Measurements from ENCODE around the gene FLT3.
"Not testable (repeated sequence)": the region's sequence is repeated elsewhere in the genome, so short reads cannot be mapped to it uniquely, and the experiment has no call there.

The FLT3 gene

DNA sequence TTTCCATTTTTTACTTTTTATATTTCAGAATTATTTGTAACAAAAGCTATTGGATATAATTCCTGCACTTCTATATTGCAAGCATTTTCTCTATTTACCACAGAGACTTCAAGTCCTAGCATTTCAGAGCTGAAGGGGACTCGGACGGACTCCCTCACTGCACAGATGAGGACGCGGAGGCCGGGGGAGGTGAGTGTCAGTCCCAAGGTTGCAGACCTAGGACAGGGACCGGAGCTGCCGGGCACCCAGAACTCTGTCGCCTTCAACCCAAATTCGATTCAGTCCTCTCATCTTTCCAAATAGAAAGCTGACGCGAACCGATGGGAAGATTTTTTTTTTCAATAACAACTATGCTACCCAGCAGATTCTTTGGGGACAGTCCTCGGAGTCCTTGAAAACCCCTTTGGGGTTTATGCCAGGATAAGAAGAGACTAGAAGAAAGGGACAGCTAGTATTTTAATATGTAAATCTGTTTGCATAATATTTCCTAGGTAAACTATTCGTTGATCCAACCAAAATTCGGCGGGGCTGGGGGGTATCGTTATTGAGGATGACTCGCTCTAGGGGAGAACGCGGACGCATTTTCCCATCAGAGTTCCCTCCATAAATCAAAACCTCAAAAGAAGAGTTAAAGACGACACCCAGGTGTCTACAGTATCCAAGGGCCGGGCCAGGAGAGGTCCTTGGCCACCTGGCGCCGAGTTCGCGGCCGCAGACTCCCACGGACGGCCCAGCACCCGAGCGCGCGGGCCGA, 803 bp downstream of the FLT3 start:
- DNase-seq: no peak

DNA sequence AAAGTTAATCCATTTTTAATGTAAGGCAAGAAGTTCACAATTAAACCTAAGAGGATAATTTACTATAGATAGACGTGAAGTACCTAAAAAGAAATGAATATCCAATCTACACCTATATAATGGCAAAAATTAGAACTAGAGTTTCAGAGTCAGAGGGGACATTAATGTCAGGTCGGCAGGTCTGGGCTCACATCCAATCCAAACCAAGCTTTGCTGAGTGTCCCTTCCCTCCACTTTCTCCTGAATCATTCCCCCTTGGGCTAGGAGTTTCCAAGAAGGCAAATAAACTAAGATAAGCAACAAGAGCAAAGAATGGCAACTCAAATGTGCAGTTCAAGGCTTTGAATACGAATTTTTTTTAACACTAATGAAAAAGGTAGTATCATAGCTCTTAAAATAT, 2.9 kb downstream of the FLT3 start:
- no peak for DNase-seq

DNA sequence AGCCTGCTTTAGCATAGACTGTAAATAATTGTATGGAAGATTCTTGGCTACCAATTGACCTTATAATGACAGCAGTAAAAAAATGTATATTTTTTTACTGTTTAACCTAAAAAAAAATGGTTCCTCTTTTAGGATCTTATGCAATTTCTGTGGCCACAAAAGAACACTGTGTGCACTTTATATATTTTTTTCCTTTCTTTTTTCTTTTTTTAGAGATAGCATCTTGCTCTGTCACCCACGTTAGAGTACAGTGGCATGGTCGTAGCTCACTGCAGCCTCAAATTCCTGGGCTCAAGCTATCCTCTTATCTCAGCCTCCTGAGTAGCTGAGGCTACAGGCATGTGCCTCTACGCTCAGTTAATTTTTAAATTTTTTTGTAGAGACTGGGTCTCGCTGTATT, 6.1 kb downstream of the FLT3 start:
- no peak for DNase-seq

DNA sequence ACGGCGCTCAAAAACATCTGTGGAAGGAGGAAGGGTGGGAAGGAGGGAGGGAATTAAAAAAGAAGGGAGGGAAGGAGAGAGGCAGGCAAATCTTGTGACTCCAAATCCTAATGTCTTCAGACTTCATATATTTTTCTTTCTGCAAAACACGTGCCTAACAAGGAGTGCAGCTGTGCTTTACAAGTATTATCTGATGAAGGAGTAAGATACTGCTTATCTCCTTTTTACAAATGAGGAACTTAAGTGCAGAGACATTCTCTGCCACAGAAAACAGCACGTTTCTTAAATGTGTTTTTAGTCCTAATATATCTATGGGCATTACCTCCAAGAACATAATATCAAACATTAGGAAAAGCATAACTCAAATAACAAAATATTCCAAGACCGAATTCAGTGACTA, 6.5 kb downstream of the FLT3 start:
- no peak for DNase-seq

DNA sequence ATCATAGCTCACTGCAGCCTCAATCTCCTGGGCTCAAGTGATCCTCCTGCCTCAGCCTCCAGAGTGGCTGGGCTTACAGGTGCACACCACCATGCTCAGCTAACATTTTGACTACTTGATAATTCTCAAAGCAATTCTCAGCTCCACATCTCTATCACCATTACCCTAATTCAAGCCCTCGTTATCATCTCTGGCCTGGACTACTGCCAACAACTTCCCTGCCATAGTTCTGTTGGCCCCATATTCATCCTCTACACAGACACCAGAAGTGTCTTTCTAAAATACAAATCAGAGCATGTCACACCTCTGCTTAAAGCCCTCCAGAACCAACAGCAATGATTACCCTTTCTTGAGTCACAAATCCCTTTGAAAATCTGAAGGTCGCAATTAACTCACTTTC, 7.9 kb downstream of the FLT3 start:
- DNase-seq: no peak

DNA sequence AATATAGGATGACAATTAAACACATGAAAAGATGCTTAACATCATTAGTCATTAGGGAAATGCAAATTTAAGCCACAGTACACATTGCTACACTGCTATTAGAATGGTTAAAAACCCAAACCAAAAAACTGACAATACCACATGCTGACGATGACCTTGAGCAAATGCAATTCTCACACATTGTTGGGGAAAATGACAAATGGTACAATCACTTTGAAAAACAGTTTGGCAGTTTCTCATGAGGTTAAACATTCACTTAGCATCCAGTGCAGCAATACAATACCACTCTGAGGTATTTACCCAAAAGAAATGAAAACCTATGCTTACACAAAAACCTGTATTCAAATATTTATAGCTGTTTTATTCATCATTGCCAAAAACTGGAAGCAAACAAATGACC, 11.3 kb downstream of the FLT3 start:
- DNase-seq: no peak

DNA sequence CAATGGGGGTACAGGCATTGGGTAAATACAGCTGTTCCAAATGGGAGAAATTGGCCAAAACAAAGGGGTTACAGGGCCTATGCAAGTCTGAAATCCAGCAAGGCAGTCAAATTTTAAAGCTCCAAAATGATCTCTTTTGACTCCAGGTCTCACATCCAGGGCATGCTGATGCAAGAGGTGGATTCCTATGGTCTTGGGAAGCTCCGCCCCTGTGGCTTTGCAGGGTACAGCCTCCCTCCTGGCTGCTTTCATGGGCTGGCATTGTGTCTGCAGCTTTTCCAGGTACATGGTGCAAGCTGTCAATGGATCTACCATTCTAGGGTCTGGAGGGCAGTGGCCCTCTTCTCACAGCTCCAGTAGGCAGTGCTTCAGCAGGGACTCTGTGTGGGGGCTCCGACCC, 22.6 kb downstream of the FLT3 start:
- not testable (repeated sequence) for DNase-seq

DNA sequence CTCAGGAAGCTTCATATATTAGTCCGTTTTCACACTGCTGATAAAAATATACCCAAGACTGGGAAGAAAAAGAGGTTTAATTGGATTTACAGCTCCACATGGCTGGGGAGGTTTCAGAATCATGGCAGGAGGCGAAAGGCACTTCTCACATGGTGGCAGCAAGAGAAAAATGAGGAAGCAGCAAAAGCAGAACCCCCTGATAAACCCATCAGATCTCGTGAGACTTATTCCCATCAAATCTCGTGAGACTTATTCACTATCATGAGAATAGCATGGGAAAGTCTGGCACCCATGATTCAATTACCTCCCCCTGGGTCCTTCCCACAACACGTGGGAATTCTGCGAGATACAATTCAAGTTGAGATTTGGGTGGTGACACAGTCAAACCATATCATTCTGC, 23.1 kb downstream of the FLT3 start:
- DNase-seq: no peak

DNA sequence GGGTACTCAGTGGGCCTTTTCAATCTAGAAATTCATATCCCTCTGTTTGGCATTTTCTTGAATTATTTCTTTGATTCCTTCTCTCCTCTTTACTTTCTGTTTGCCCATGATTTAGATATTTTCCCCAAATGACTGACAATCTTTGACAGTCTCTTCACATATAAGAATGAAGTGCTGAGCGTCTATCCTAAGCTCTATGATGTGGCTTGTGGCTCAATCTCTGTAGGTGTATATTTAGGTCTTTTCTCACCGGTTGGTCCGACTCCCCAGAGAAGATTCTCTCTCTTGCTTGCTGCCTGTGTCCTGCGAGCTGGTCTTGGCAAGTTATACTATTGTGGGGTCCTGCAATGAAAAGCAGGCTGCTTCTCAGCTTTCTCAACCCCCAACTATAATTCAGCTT, 29.0 kb downstream of the FLT3 start:
- DNase-seq: no peak

DNA sequence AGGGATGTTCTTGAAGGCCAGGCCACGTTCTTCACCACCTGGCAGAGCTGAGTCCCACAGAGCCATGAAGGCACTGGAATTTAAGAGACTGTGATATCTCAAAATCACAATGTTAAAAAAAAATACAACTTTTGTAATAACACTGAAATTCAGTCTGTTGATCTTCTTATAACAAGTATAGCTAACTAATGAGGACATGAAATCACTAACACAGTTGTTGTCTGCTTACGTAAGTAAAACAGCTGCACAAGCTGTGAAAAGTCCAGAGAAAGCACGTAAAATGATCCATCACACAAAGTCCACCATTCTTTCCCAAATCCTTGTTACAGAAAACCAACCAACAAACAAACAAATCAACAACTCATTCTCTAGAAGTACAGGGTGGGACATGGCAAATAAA, 32.9 kb downstream of the FLT3 start:
- no peak for DNase-seq

DNA sequence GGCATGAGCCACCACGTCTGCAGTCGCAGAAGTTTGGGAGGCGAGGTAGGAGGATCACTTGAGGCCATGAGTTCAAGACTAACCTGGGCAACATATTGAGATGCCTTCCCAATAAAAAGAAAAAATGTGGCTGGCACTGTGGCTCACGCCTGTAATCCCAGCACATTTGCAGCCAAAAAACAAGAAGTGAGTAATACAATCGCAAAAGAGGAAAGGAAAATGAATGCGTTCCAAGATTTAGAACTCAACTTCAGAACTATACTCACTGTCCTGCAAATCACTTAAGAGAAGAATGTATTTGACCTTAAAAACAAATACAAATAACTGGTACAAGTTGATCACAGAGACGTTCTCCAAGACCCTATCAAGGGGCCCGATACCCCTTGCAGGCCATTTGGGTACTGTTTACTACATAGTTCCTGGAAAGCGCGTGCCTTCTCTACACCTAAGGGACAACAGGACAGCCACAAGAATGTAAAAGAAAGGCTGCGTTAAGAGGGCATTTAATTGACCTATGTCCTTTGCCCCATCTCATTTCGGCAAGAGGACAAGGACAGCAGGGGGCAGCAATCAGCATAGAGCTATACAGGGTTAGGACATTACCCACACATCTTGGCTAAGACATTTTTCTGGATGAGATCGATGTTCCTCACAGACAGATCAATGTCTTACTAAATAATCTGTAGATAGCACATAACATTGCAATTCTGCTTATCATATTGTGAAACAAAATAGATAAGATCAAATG, 41.3 kb downstream of the FLT3 start:
- DNase-seq: no peak

DNA sequence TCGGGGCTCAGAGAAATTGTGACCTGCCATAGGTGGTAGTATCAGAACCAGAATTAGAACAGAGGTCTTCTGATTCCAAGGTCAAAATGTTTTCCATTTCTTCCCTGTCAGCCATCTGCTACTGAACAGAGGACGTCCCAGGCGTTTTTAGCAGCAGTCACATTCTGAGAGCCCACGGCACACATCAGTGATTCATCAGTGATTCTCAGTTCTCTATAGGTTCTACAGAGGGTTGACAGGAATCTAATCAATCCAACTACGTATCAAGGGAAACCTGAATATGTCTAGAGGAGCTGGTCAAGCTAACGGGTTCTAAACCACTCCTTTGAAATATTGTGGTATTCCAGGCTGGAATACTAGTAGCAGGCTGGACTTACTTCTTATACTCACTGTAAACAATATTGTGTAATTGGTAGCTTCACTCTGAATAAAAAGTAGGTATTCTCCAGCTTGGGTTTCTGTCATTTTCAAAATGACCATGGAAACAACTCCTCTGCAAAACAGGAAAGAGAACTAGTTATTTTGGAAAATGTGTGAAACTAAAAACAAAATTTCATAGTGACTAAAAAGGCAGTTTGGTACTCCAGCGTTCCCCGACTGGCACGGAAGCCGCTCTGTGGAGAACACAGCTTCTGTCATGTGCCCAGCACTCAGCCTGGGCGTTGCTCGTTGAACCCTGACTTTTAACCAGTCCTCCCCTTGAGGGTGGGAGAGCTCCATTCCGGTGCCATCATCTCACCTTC, 43.2 kb downstream of the FLT3 start:
- no peak for DNase-seq

DNA sequence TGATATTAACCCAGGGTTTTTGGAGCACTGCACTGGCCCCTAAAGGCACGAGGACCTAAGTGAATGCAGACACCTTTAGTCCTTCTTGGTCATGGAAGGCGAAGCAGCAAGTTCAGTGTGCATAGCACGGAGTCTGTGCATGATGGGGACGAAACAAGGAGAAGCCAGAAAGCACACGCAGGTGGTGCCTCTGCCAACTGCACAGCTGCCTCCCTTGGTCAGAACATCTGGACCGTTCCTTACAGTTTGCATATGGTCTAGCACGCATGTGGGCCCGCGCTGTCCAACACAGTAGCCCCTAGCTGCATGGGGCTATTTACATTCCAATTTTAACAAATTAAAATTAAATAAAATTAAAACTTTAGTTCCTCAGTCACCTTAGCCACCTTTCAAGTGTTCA, 44.0 kb downstream of the FLT3 start:
- no peak for DNase-seq

DNA sequence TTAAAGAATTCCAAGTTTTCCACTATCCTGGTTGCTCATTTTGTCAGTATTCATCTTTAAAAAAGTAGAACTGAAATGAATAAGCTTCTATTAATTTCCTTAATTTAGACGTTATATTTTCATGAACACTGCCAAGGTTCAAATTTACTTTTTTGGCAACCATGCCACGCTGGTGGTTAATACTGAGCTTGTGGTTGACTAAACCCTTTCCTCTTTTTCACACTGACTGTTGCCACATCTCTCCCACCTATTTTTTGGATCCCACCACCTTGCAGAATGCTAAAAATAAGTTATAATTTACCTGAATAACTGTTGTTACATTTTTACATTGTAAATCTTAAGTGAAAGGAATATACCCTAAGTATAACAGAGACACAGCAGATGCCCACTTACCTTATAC, 45.0 kb downstream of the FLT3 start:
- no peak for DNase-seq

DNA sequence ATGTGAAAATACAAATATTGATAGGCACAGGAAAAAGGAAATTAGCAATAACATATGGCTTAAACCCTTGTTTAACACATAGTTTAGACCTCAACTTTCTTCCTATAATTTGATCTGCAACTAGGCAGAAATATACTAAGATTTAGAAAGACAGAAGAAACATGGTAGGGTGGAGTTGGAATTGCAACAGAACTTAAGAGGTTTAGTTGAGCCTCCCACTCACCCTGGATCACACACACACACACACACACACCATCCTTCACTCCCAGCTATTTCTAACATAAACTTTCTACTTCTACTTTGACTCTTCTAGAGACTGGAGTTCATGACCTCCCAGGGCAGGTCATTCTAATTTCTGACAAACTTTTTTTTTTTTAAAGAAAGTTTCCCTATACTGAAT, 47.4 kb downstream of the FLT3 start:
- no peak for DNase-seq

DNA sequence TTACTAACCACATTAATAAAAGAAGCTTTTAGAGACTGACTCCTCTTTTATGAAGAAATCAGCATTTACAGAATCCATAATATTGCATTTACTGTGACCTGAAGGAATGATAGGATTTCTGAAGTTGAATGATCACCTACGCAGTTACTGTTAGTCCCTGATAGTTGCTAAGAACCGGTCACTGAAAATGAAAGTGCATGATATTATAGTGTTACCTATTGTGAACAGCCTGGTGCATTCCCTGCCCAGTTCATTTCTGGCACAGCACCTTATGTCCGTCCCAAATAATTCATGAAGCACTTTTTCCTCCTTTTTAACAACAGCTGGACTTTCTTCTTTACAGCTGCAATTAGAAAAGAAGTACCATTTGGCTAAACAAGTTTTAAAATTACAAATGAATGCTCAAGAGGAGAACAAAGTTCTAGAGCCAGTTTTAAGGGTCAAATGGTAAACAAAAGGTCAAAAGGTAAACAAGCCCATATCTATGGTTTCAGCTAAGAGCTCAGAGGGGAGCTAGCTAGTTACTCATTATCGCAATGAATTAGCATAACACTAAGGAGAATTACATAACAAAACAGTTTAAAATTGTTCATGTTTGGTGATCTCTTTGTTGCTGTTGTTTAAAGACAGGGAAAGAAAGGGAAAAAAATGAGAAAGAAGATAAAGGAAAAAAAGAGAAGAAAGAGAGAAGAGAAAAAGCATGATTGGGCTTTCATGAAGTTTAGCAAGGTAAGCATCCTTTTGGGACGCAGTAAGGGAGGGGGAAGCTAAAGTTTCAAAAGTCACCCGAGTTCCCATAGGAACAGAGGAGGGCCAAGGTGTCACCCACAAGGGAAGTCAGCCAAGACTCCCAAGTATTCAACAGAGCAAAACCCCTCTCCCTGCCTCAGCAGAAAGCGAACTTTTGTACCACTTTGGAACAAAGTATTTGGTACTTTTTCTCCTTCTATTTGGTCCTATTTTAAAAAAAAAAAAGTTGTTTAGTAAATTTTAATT, 50.2 kb downstream of the FLT3 start:
- no peak for DNase-seq

DNA sequence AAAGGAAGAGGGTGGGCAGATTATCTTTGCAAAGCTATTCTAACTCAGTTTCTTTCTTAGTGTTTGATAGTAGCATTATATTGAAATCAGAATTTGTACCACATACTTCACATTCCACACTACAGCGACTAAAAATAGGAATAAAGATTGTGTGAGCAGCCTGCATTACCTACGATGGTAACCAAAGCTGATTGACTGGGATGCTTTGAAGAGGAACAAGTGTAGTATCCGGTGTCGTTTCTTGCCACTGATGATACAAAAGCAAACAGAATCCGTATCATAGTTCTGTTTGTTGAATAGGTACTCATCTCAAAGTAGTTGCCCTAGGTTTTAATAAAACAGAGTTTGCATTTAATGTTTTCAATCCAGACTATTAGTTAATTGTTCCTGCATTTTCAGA, 51.2 kb downstream of the FLT3 start:
- DNase-seq: no peak

DNA sequence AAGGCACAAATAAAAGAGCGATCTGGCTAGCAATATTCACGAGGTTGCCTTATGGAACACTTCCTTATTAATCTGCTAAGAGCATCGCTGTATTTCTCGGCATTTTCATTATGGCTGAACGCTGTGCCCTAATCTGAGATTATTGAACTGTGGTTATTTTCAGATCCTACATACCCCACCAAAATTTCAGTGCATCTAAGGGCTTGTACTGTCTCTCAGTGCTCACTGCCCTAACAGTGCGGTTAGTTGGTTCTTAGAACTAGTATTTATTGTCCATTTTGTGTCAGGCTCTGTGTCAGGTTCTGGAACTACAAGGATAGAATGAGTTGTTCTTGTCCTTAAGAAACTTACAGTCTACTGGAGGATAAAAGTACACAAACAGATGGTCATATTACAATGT, 51.6 kb downstream of the FLT3 start:
- DNase-seq: no peak

DNA sequence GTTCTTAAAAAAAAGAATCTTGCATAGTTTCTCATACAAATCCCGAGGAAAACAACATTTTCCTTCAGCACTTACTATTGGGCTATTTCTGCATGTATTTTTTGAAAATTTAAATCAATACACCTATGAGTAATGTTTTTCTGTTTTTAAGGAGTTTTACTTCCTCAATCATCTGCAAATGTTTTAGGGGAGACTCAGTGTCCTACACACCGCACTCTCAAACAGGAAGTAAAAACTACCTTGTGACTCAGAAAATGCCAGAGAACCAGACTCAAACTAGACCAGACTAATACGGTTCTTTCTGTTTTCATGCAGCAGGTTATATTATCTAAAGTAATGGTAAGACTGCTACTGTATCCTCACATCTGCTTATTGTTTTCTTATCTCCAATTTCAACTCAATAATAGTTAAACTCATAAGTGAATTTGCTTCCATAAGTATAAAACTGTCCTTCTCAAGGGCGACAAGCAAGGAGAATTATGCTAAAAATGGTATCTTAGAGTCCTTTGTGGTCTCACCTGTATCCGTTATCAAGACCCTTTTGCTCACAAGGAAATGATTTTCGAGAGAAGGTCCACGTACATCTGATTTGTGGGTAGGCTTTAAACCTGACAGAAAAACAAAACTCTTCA, 52.5 kb downstream of the FLT3 start:
- DNase-seq: no peak

DNA sequence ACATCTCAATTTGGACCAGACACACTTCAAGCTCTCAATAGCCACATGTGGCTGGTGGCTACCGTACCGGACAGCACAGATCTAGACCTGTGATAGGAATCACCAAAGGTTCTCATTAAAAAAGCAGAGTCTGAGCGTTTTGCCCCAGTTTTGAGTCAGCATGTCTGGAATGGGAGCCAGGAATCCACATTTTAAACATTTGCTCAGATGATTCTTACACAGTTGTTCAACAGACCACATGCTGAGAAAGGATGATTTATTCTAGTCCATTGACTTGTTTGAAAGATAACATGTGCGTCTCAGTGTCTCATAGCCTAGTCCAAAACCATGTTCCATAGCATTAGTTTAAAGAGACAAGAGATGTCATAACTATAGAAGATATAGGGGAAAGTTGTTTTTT, 53.4 kb downstream of the FLT3 start:
- no peak for DNase-seq

DNA sequence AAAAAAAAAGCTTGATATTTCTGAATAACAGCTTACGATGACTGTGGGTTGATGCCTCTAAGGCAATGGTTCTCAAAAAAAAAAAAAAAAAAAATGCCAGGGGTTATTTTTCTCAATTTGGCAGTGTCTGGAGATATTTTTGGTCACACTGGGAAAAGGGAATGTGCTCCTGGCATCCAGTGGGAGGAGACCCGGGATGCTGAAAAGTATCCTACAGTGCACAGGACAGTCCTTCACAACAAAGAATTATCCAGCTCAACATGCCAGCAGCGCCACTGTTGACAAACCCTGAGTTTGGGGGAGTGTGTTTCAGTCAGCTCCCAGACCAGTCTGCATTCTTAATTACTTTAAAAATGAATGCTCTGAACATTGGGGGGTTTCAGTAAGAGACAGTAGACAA, 54.5 kb downstream of the FLT3 start:
- DNase-seq: no peak

DNA sequence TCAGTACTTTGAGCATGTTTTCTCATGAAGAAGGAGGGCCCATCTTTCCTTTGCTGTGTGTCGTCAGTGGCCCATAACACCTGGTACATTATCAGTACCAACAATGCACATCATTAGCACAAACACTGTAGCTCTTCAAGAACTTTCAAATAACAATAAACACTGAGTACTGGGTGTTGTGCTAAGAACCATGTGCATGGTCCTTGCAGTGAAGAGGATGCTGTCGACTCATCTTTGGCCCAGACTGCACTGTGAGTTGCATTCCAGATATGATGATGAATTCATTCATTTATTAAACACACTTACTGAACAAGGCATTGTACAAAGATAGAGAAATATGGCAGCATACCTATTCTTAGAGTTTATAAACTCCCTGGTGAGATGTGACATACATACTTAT, 55.8 kb downstream of the FLT3 start:
- DNase-seq: no peak

Measured in NCI-H1930 (cell line).